ENCODE results near the gene ACY1.

Gene ACY1

GRCh38 chr3:51982838-51983577 lies at the start of gene ACY1:
ACY1 (plus strand) TSS chr3:51983535; CDS start chr3:51984065, 530 bp downstream.
- no peaks in the 10 kb centered on the region for H3K9me3 ChIP-seq (ENCODE audit: control insufficient read depth, insufficient read depth, low read depth, low read length)
- peak within 1 kb of the TSS; percentile 40 for H3K9ac ChIP-seq (ENCODE audit: low read length)
- peaks cover 17% of the 10 kb centered on the region for H3K4me1 ChIP-seq (ENCODE audit: control insufficient read depth, insufficient read depth, low read length)
- H3K27ac ChIP-seq (ENCODE audit: low read depth, low read length) = peak within 1 kb of the TSS; percentile 76; the same call in 1 of the 2 replicates
- H3K27me3 ChIP-seq (ENCODE audit: control insufficient read depth, insufficient read depth, low read length) = no peaks in the 10 kb centered on the region
- no peaks in the 10 kb centered on the region for H3K36me3 ChIP-seq (ENCODE audit: control insufficient read depth, insufficient read depth, low read length)
- peak within 1 kb of the TSS; percentile 78 for H3K4me3 ChIP-seq (ENCODE audit: low read depth, low read length)

- H3K4me1 ChIP-seq (ENCODE audit: control insufficient read depth, insufficient read depth, low read length) = no peaks in the 10 kb centered on the region
- peaks cover 74% of the 10 kb centered on the region for H3K36me3 ChIP-seq (ENCODE audit: control insufficient read depth, insufficient read depth, low read length)
- H3K9me3 ChIP-seq (ENCODE audit: control insufficient read depth, insufficient read depth, low read depth, low read length) = no peaks in the 10 kb centered on the region
Observed at GRCh38 chr3:51934139-51934850, 49.0 kb upstream of the ACY1 start.

GRCh38 chr3:51934991-51935885 lies 48.1 kb upstream of the ACY1 start:
- H3K27ac ChIP-seq (ENCODE audit: low read depth, low read length) = no peak overlapping the region
- H3K27me3 ChIP-seq (ENCODE audit: control insufficient read depth, insufficient read depth, low read length) = no peaks in the 10 kb centered on the region
- H3K4me1 ChIP-seq (ENCODE audit: control insufficient read depth, insufficient read depth, low read length) = 0 out of 2 replicates have a peak, but pooled peaks cover under 1% of the 10 kb centered on the region
- no peak overlapping the region for H3K4me3 ChIP-seq (ENCODE audit: low read depth, low read length)
- no peaks in the 10 kb centered on the region for H3K9me3 ChIP-seq (ENCODE audit: control insufficient read depth, insufficient read depth, low read depth, low read length)
- H3K36me3 ChIP-seq (ENCODE audit: control insufficient read depth, insufficient read depth, low read length) = peaks cover 76% of the 10 kb centered on the region
- H3K9ac ChIP-seq (ENCODE audit: low read length) = no peak overlapping the region

More at GRCh38 chr3:51934139-51934850, 49.0 kb upstream of the ACY1 start:
- Histone ChIP-seq H3K9ac (ENCODE audit: low read length) (no peak overlapping the region), H3K27me3 (ENCODE audit: control insufficient read depth, insufficient read depth, low read length) (no peaks in the 10 kb centered on the region), H3K4me3 (ENCODE audit: low read depth, low read length) (no peak overlapping the region), H3K27ac (ENCODE audit: low read depth, low read length) (no peak overlapping the region)

GRCh38 chr3:51935886-51936755 lies 47.2 kb upstream of the ACY1 start:
- Histone ChIP-seq H3K4me1 (ENCODE audit: control insufficient read depth, insufficient read depth, low read length) (peaks cover 8% of the 10 kb centered on the region), H3K27ac (ENCODE audit: low read depth, low read length) (no peak overlapping the region), H3K9ac (ENCODE audit: low read length) (no peak overlapping the region), H3K4me3 (ENCODE audit: low read depth, low read length) (no peak overlapping the region), H3K9me3 (ENCODE audit: control insufficient read depth, insufficient read depth, low read depth, low read length) (no peaks in the 10 kb centered on the region), H3K27me3 (ENCODE audit: control insufficient read depth, insufficient read depth, low read length) (no peaks in the 10 kb centered on the region), H3K36me3 (ENCODE audit: control insufficient read depth, insufficient read depth, low read length) (peaks cover 72% of the 10 kb centered on the region)

- H3K27ac ChIP-seq (ENCODE audit: low read depth, low read length) = no peak overlapping the region
- peaks cover 8% of the 10 kb centered on the region for H3K4me1 ChIP-seq (ENCODE audit: control insufficient read depth, insufficient read depth, low read length)
- peaks cover 71% of the 10 kb centered on the region for H3K36me3 ChIP-seq (ENCODE audit: control insufficient read depth, insufficient read depth, low read length)
- H3K4me3 ChIP-seq (ENCODE audit: low read depth, low read length) = no peak overlapping the region
- no peaks in the 10 kb centered on the region for H3K9me3 ChIP-seq (ENCODE audit: control insufficient read depth, insufficient read depth, low read depth, low read length)
- H3K9ac ChIP-seq (ENCODE audit: low read length) = no peak overlapping the region
- H3K27me3 ChIP-seq (ENCODE audit: control insufficient read depth, insufficient read depth, low read length) = no peaks in the 10 kb centered on the region
Observed at GRCh38 chr3:51937014-51937413, 46.3 kb upstream of the ACY1 start.

GRCh38 chr3:51937611-51938450 lies 45.5 kb upstream of the ACY1 start:
- peaks cover 15% of the 10 kb centered on the region for H3K4me1 ChIP-seq (ENCODE audit: control insufficient read depth, insufficient read depth, low read length)
- H3K4me3 ChIP-seq (ENCODE audit: low read depth, low read length) = no peak overlapping the region
- no peaks in the 10 kb centered on the region for H3K9me3 ChIP-seq (ENCODE audit: control insufficient read depth, insufficient read depth, low read depth, low read length)
- H3K27ac ChIP-seq (ENCODE audit: low read depth, low read length) = no peak overlapping the region
- no peaks in the 10 kb centered on the region for H3K27me3 ChIP-seq (ENCODE audit: control insufficient read depth, insufficient read depth, low read length)
- H3K36me3 ChIP-seq (ENCODE audit: control insufficient read depth, insufficient read depth, low read length) = peaks cover 66% of the 10 kb centered on the region
- H3K9ac ChIP-seq (ENCODE audit: low read length) = no peak overlapping the region

- Histone ChIP-seq H3K9me3 (ENCODE audit: control insufficient read depth, insufficient read depth, low read depth, low read length) (no peaks in the 10 kb centered on the region), H3K27ac (ENCODE audit: low read depth, low read length) (no peak overlapping the region), H3K27me3 (ENCODE audit: control insufficient read depth, insufficient read depth, low read length) (no peaks in the 10 kb centered on the region), H3K9ac (ENCODE audit: low read length) (no peak overlapping the region), H3K4me1 (ENCODE audit: control insufficient read depth, insufficient read depth, low read length) (peaks cover 19% of the 10 kb centered on the region), H3K4me3 (ENCODE audit: low read depth, low read length) (no peak overlapping the region), H3K36me3 (ENCODE audit: control insufficient read depth, insufficient read depth, low read length) (peaks cover 55% of the 10 kb centered on the region)
Observed at GRCh38 chr3:51938780-51939425, 44.4 kb upstream of the ACY1 start.

GRCh38 chr3:51940648-51941462 lies 42.5 kb upstream of the ACY1 start:
- peak overlapping the region; percentile 69; the same call in 1 of the 2 replicates for H3K27ac ChIP-seq (ENCODE audit: low read depth, low read length)

GRCh38 chr3:51941463-51941797 lies 41.9 kb upstream of the ACY1 start:
- Histone ChIP-seq H3K4me3 (ENCODE audit: low read depth, low read length) (peak overlapping the region; percentile 93), H3K36me3 (ENCODE audit: control insufficient read depth, insufficient read depth, low read length) (peaks cover 30% of the 10 kb centered on the region), H3K9me3 (ENCODE audit: control insufficient read depth, insufficient read depth, low read depth, low read length) (no peaks in the 10 kb centered on the region), H3K27ac (ENCODE audit: low read depth, low read length) (peak overlapping the region; percentile 69; the same call in 1 of the 2 replicates), H3K27me3 (ENCODE audit: control insufficient read depth, insufficient read depth, low read length) (no peaks in the 10 kb centered on the region), H3K9ac (ENCODE audit: low read length) (peak overlapping the region; percentile 90), H3K4me1 (ENCODE audit: control insufficient read depth, insufficient read depth, low read length) (peaks cover 19% of the 10 kb centered on the region)

More at GRCh38 chr3:51940648-51941462, 42.5 kb upstream of the ACY1 start:
- no peaks in the 10 kb centered on the region for H3K27me3 ChIP-seq (ENCODE audit: control insufficient read depth, insufficient read depth, low read length)
- no peaks in the 10 kb centered on the region for H3K9me3 ChIP-seq (ENCODE audit: control insufficient read depth, insufficient read depth, low read depth, low read length)
- peak overlapping the region; percentile 93 for H3K4me3 ChIP-seq (ENCODE audit: low read depth, low read length)
- peaks cover 36% of the 10 kb centered on the region for H3K36me3 ChIP-seq (ENCODE audit: control insufficient read depth, insufficient read depth, low read length)
- H3K4me1 ChIP-seq (ENCODE audit: control insufficient read depth, insufficient read depth, low read length) = peaks cover 19% of the 10 kb centered on the region
- peak overlapping the region; percentile 90 for H3K9ac ChIP-seq (ENCODE audit: low read length)

Data from HUES6 (cell line).